Panc1 (cell line): Measurements from ENCODE around the gene HOXC6. TPM values are rescaled to one million over a fixed set of nuclear protein-coding genes. Genes with fewer than 3 reads are reported as not detected.

Experiments
- ATAC-seq: fragments of 200-7000 bp; cut with Tn5 transposase; 2 replicates; pipeline ENCODE4 v1.9.1; 2020; ENCODE audit warnings: mild to moderate bottlenecking, moderate library complexity
- BruUV-seq: library from RNA; stranded (reverse); fragments of 400-500 nt; replicated peaks from 2 replicates; lab custom pipeline; 2021; lab: Mats Ljungman, UMichigan
- CTCF ChIA-PET: fragments of 300-600 bp; sonication (Branson Sonifier 250); formaldehyde crosslinking; loops from one replicate; lab custom pipeline; 2022; ENCODE audit warnings: antibody characterized with exemption; lab: Charles Lee
- POLR2A ChIA-PET: fragments of 300-600 bp; sonication (Branson Sonifier 250); formaldehyde crosslinking; loops from one replicate; lab custom pipeline; 2022; ENCODE audit warnings: antibody characterized with exemption; lab: Charles Lee
- DNase-seq: peaks from one replicate; pipeline ENCODE4 v3.0.0-alpha.2; 2010; ENCODE audit warnings: low read depth, low spot score
- H3K27ac ChIP-seq: 2 replicates; pipeline ENCODE4 v1.5.1; 2011; ENCODE audit warnings: mild to moderate bottlenecking, low read length, inconsistent platforms
- H3K27me3 ChIP-seq: fragments of 200-500 bp; sonication (Bioruptor generic); 2 replicates; pipeline ENCODE4 v1.6.0; 2014; ENCODE audit warnings: low read length, inconsistent platforms; ENCODE audit not compliant: control insufficient read depth, insufficient read depth
- H3K36me3 ChIP-seq: fragments of 200-500 bp; sonication (Bioruptor generic); 2 replicates; pipeline ENCODE4 v1.5.1; 2014; ENCODE audit warnings: inconsistent platforms, mild to moderate bottlenecking, low read length, moderate library complexity; ENCODE audit not compliant: control insufficient read depth, insufficient read depth
- H3K4me1 ChIP-seq: 2 replicates; pipeline ENCODE4 v1.5.1; 2011; ENCODE audit warnings: inconsistent platforms, mild to moderate bottlenecking, low read length, moderate library complexity; ENCODE audit not compliant: control insufficient read depth, insufficient read depth
- H3K4me3 ChIP-seq, 2 experiments: 2 replicates each; pipeline ENCODE4 v1.5.1; 2011 to 2012; ENCODE audit warnings: low read depth in 2 of 2, low read length in 2 of 2, mild to moderate bottlenecking in 2 of 2, inconsistent platforms in 1 of 2, moderate library complexity in 1 of 2
- H3K9me3 ChIP-seq: fragments of 200-500 bp; sonication (Bioruptor generic); 2 replicates; pipeline ENCODE4 v1.5.1; 2014; ENCODE audit warnings: low read depth, mild to moderate bottlenecking, inconsistent platforms, low read length, moderate library complexity; ENCODE audit not compliant: control insufficient read depth, insufficient read depth
- POLR2AphosphoS5 ChIP-seq: IDR thresholded peaks from 2 replicates; pipeline ENCODE4 v1.6.1; 2012; ENCODE audit warnings: mild to moderate bottlenecking, low read depth, low read length, moderate library complexity
- SIN3A ChIP-seq: IDR thresholded peaks from 2 replicates; pipeline ENCODE4 v1.6.1; 2012; ENCODE audit warnings: low read depth, mild to moderate bottlenecking, low read length, moderate library complexity, borderline replicate concordance; ENCODE audit not compliant: insufficient read depth
- TCF7L2 ChIP-seq: IDR thresholded peaks from 2 replicates; pipeline ENCODE4 v1.6.1; 2011; ENCODE audit warnings: mild to moderate bottlenecking, low read depth, low read length, inconsistent platforms
- in situ Hi-C: cut with HindIII; loops from 2 replicates; pipeline ENCODE4 v1.10.0; 2016; ENCODE audit warnings: low sequenced_read_pairs, low pct_unique_long_range_greater_than_20kb
- intact Hi-C: fragments of 100-400 bp; cut with micrococcal nuclease; formaldehyde crosslinking; loops from one replicate; pipeline ENCODE4 v1.10.0; 2022; ENCODE audit not compliant: unreplicated experiment
- total RNA-seq: library from RNA; stranded (reverse); gene quantifications from one replicate; pipeline ENCODE4 v1.2.1, GENCODE V29; 2021; ENCODE audit not compliant: unreplicated experiment
- TF ChIP-seq, protein P1 (sequence below): fragments of 450-650 bp; IDR thresholded peaks from 2 replicates; pipeline ENCODE4 v1.5.1; 2017; ENCODE audit warnings: mild to moderate bottlenecking
- TF ChIP-seq, protein P2 (sequence below), 2 experiments: IDR thresholded peaks; 2 replicates each; pipeline ENCODE4 v1.6.1; 2011 to 2012; ENCODE audit warnings: low read depth in 2 of 2, control low read depth in 1 of 2, low read length in 1 of 2, mild to moderate bottlenecking in 1 of 2, moderate library complexity in 1 of 2; ENCODE audit not compliant: insufficient read depth in 1 of 2

Gene HOXC6
- total RNA-seq, 1 experiment from 2014 or later, result 52.2 TPM

DNA sequence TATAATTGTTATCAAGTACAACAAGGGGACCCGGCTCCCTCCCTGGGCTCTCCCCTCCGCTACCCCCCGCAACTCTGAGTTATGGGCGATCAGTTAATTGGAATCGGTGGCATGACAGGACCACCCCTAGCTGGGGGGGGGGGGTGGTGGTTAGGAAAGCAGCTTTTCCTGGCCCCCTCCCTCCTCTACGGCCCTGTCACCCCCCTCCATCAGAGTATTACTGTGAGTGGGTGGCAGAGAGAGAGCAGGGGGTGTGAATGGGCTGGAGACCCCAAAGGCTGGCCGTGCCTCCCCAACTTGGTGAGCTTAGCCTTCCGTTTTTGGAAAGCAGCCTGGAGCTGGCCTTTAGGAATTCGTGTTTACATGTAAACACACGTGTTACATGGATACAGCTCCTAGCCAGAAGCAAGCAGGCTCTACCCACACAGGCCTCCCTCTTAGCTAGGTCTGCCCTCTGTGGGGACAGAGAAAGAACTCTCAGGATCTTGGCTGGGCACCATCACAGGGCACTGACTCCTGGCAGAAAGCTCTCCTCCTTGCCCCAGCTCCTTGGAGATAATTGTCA, 24.3 kb downstream of the HOXC6 start:
- H3K27me3 ChIP-seq, result no peaks in the 10 kb centered on the region
- intact Hi-C loops (no loop called here), in situ Hi-C loops (no loop called here)
- no peaks in the 10 kb centered on the region for H3K36me3 ChIP-seq
- peaks cover 62% of the 10 kb centered on the region for H3K4me1 ChIP-seq
- no peak overlapping the region for H3K4me3 ChIP-seq
- no peaks in the 10 kb centered on the region for H3K9me3 ChIP-seq
- POLR2A ChIA-PET, result interaction anchor here (0.7 to 0.9 kb wide), 2 partner anchors 9 to 24 kb away, joined by 5 to 6 read pairs; no protein-coding TSS in a partner anchor
- CTCF ChIA-PET, result interaction anchor here (0.7 to 1.6 kb wide), 3 partner anchors 20 to 337 kb away, joined by 3 to 6 read pairs (median 5); partner anchors contain the start of gene HOXC5
- DNase-seq, result no peak
- ATAC-seq, result no peak; the same call in 1 of the 2 replicates
- BruUV-seq, result no TSS peak
- 0 out of 2 replicates have a peak, but pooled peaks have one; percentile 4 for TF ChIP-seq POLR2AphosphoS5
- TF ChIP-seq, protein P1, sequence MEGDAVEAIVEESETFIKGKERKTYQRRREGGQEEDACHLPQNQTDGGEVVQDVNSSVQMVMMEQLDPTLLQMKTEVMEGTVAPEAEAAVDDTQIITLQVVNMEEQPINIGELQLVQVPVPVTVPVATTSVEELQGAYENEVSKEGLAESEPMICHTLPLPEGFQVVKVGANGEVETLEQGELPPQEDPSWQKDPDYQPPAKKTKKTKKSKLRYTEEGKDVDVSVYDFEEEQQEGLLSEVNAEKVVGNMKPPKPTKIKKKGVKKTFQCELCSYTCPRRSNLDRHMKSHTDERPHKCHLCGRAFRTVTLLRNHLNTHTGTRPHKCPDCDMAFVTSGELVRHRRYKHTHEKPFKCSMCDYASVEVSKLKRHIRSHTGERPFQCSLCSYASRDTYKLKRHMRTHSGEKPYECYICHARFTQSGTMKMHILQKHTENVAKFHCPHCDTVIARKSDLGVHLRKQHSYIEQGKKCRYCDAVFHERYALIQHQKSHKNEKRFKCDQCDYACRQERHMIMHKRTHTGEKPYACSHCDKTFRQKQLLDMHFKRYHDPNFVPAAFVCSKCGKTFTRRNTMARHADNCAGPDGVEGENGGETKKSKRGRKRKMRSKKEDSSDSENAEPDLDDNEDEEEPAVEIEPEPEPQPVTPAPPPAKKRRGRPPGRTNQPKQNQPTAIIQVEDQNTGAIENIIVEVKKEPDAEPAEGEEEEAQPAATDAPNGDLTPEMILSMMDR, result no peak
- peak overlapping the region; percentile 39; the same call in 1 of the 2 replicates for H3K27ac ChIP-seq

DNA sequence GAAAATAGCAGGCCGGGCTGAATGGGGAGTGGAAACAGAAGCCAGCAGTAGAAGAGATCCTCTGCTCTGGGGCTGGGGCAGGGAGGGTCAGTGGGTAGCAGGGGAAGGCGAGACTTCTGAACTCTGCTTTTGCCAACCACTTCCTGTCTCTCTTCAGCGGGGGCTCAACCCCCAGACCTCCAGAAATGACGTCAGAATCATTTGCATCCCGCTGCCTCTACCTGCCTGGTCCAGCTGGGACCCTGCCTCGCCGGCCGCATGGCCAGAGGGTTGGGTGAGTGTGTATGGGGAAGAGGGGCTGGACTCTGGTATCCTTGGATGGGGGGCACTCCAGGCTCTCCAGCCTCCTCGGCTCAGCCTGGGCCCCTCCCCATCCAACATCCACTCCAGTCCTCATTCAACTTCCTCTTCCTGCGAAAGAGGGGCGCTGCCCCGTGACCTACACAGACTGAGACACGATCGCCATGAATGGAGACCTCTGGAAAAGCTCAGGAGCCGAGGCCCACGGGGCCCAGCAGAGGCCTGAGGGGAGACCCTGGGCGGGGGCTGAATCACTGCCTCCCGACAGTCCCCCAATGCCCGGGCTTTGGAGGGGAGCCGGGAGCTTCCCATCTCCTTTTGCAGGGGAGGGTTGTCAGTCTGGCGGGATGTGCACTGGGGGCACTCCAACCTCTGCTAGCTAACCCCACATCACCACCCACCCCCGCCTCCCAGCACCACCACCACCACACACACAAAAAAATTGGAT, 24.9 kb downstream of the HOXC6 start:
- Histone ChIP-seq H3K27ac (no peak overlapping the region; the same call in 1 of the 2 replicates), H3K27me3 (no peaks in the 10 kb centered on the region), H3K4me1 (peaks cover 59% of the 10 kb centered on the region), H3K36me3 (no peaks in the 10 kb centered on the region), H3K4me3 (peak overlapping the region in 1 of 2 experiments; percentile 33; a peak in 1 of 4 replicates), H3K9me3 (no peaks in the 10 kb centered on the region)
- intact Hi-C loops (no loop called here), in situ Hi-C loops (no loop called here)
- POLR2A ChIA-PET, result interaction anchor here (0.9 kb wide), 1 partner anchor 23 kb away, joined by 5 read pairs; no protein-coding TSS in a partner anchor
- no peak for ATAC-seq
- BruUV-seq, result no TSS peak
- DNase-seq, result no peak
- CTCF ChIA-PET, result interaction anchor here (0.5 to 1.4 kb wide), 3 partner anchors 21 to 337 kb away, joined by 3 to 7 read pairs (median 6); partner anchors contain the start of gene HOXC5
- TF ChIP-seq TCF7L2 (no peak), POLR2AphosphoS5 (no peak), SIN3A (no peak)
- TF ChIP-seq, protein P2, sequence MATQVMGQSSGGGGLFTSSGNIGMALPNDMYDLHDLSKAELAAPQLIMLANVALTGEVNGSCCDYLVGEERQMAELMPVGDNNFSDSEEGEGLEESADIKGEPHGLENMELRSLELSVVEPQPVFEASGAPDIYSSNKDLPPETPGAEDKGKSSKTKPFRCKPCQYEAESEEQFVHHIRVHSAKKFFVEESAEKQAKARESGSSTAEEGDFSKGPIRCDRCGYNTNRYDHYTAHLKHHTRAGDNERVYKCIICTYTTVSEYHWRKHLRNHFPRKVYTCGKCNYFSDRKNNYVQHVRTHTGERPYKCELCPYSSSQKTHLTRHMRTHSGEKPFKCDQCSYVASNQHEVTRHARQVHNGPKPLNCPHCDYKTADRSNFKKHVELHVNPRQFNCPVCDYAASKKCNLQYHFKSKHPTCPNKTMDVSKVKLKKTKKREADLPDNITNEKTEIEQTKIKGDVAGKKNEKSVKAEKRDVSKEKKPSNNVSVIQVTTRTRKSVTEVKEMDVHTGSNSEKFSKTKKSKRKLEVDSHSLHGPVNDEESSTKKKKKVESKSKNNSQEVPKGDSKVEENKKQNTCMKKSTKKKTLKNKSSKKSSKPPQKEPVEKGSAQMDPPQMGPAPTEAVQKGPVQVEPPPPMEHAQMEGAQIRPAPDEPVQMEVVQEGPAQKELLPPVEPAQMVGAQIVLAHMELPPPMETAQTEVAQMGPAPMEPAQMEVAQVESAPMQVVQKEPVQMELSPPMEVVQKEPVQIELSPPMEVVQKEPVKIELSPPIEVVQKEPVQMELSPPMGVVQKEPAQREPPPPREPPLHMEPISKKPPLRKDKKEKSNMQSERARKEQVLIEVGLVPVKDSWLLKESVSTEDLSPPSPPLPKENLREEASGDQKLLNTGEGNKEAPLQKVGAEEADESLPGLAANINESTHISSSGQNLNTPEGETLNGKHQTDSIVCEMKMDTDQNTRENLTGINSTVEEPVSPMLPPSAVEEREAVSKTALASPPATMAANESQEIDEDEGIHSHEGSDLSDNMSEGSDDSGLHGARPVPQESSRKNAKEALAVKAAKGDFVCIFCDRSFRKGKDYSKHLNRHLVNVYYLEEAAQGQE (IDR thresholded peaks at IDR 0.05; ENCODE audit: insufficient read depth in 1 of 2, low read depth in 2 of 2, low read length in 1 of 2), result no peak
- TF ChIP-seq, protein P1, result no peak
